BJ (cell line): ENCODE measurements around the gene PLIN5. TPM values are rescaled to one million over a fixed set of nuclear protein-coding genes. Genes with fewer than 3 reads are reported as not detected.

ENCODE experiments used
- CTCF ChIA-PET: fragments of 350-600 bp; formaldehyde crosslinking; extraction: SDS; loops from one replicate; lab custom pipeline; 2021; ENCODE audit warnings: antibody characterized with exemption, inconsistent platforms; lab: Yijun Ruan, JAX
- POLR2A ChIA-PET: fragments of 300-600 bp; sonication (Branson Sonifier 250); formaldehyde crosslinking; extraction: SDS; loops from one replicate; lab custom pipeline; 2021; ENCODE audit warnings: antibody characterized with exemption; lab: Charles Lee
- DNase-seq: peaks from one replicate; pipeline ENCODE4 v3.0.0-alpha.2; 2011; ENCODE audit warnings: low read depth
- H3K27me3 ChIP-seq: 2 replicates; pipeline ENCODE4 v1.6.0; 2011; ENCODE audit warnings: low read length; ENCODE audit not compliant: control insufficient read depth, insufficient read depth
- H3K36me3 ChIP-seq: 2 replicates; pipeline ENCODE4 v1.5.1; 2011; ENCODE audit warnings: low read length; ENCODE audit not compliant: control insufficient read depth, insufficient read depth
- H3K4me3 ChIP-seq: 2 replicates; pipeline ENCODE4 v1.5.1; 2011; ENCODE audit warnings: low read depth, mild to moderate bottlenecking, control low read depth, low read length
- polyA plus RNA-seq: library from polyadenylated mRNA; depleted of rRNA; stranded (reverse); fragments of >200 nt; gene quantifications from 2 replicates; pipeline ENCODE4 v1.2.3, GENCODE V29; 2011
- TF ChIP-seq, protein P1 (sequence below): IDR thresholded peaks from 2 replicates; pipeline ENCODE4 v1.5.1; 2011; ENCODE audit warnings: low read depth, mild to moderate bottlenecking, control low read depth, inconsistent platforms, low read length, moderate library complexity; ENCODE audit not compliant: insufficient read depth

The PLIN5 gene
- polyA plus RNA-seq, 1 experiment: not detected

DNA sequence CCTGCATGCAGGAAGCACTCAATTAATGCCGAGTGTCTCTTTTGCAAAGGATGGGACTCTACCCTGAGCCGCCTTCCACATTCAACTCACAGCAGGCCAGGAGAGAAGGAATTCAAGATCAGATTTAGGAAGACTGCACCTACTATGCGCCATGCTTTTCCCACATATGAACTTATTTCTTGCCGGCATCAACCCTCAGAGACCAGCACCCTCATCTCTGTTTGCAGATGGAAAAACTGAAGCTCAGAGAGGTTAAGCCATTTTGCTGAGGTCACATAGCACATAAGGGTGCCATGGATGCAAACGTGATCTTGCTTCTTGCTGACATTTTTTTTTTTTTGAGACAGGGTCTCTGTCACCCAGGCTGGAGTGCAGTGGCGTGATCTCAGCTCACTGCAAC, 38.7 kb upstream of the PLIN5 start:
- DNase-seq: no peak
- Histone ChIP-seq H3K27me3 (no peaks in the 10 kb centered on the region), H3K4me3 (no peak overlapping the region), H3K36me3 (no peaks in the 10 kb centered on the region)
- CTCF ChIA-PET: interaction anchor here (1.1 to 8.8 kb wide), 3 partner anchors 50 to 63 kb away, joined by 3 to 119 read pairs (median 35); no protein-coding TSS in a partner anchor
- TF ChIP-seq, protein P1, sequence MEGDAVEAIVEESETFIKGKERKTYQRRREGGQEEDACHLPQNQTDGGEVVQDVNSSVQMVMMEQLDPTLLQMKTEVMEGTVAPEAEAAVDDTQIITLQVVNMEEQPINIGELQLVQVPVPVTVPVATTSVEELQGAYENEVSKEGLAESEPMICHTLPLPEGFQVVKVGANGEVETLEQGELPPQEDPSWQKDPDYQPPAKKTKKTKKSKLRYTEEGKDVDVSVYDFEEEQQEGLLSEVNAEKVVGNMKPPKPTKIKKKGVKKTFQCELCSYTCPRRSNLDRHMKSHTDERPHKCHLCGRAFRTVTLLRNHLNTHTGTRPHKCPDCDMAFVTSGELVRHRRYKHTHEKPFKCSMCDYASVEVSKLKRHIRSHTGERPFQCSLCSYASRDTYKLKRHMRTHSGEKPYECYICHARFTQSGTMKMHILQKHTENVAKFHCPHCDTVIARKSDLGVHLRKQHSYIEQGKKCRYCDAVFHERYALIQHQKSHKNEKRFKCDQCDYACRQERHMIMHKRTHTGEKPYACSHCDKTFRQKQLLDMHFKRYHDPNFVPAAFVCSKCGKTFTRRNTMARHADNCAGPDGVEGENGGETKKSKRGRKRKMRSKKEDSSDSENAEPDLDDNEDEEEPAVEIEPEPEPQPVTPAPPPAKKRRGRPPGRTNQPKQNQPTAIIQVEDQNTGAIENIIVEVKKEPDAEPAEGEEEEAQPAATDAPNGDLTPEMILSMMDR: no peak
- POLR2A ChIA-PET: no interaction called here

DNA sequence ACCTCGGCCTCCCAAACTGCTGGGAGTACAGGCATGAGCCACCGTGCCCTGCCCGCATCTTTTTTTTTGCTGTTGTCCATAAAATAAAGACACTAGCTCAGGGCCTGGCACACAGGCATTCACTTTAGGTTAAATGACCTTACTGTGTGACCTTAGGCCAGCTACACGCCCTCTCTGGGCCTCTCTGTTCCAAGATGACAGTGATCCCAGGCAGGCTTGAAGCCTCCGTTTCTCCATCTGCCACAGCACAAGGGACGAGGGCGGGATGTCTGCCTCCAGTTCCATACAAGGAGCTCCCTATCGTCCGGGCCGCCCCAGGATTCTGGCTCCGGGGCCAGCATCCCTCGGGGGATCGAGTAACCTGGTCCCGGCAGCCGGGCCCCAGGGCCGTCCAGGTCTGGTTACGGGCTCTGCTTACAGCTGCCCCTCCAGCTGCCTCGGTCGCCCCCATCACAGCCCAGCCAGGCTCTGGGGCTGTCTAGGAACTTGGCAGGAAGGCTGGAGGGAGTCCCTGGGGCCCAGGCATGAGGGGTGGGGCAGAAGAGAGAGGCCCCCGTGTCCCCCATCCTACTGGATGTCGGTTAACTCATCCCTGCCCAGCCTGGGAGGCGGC, 36.4 kb upstream of the PLIN5 start:
- CTCF ChIA-PET: interaction anchor here (0.9 to 8.8 kb wide), 4 partner anchors 12 to 65 kb away, joined by 3 to 119 read pairs (median 20); no protein-coding TSS in a partner anchor
- H3K27me3 ChIP-seq: no peaks in the 10 kb centered on the region
- POLR2A ChIA-PET: interaction anchor here (0.6 kb wide), 1 partner anchor 13 kb away, joined by 4 read pairs; no protein-coding TSS in a partner anchor
- H3K4me3 ChIP-seq: no peak overlapping the region
- DNase-seq: no peak
- TF ChIP-seq, protein P1: no peak
- no peaks in the 10 kb centered on the region for H3K36me3 ChIP-seq

DNA sequence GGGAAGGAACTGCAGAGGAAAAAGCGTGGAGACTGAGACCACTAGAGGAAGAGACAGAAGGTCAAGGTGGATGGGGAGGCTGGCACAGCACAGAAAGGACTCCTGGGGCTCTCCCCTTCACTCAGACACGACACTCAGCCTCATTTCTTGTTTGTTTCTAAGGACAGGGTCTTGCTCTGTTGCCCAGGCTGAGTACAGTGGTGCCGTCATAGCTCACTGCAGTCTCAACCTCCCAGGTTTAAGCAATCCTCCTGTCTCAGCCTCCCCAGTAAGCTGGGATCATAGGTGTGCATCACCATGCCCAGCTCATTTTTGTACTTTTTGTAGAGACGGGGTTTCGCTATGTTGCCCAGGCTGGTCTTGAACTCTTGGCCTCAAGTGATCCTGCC, 35.9 kb upstream of the PLIN5 start:
- ChIA-PET CTCF (interaction anchor here (0.7 to 8.8 kb wide), 5 partner anchors 12 to 66 kb away, joined by 3 to 119 read pairs (median 4); no protein-coding TSS in a partner anchor), POLR2A (interaction anchor here (0.6 kb wide), 1 partner anchor 14 kb away, joined by 4 read pairs; no protein-coding TSS in a partner anchor)
- TF ChIP-seq, protein P1: no peak
- no peak for DNase-seq
- Histone ChIP-seq H3K36me3 (no peaks in the 10 kb centered on the region), H3K27me3 (no peaks in the 10 kb centered on the region), H3K4me3 (no peak overlapping the region)

DNA sequence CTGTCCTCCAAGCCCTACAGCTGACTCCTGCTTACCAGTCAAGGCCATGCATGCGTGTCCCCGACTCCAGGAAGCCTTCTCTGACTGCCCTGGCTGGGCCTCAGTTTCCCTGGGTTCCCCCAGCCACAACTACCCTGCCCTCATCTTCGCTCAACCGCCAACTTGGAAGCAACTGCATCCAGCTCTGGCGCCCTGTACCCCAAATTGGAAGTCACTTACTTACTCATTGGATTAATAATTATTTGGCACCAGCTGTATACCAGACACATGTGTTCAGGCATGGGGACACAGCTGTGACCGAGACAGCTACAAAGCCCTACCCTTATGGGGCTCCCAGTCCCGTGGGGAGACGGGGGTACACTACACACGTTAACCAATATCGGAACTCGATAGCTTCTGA, 35.4 kb upstream of the PLIN5 start:
- ChIA-PET CTCF (interaction anchor here (0.7 to 8.8 kb wide), 5 partner anchors 10 to 66 kb away, joined by 3 to 119 read pairs (median 4); no protein-coding TSS in a partner anchor), POLR2A (no interaction called here)
- TF ChIP-seq, protein P1: no peak
- no peak for DNase-seq
- no peaks in the 10 kb centered on the region for H3K36me3 ChIP-seq
- no peaks in the 10 kb centered on the region for H3K27me3 ChIP-seq
- H3K4me3 ChIP-seq: no peak overlapping the region

DNA sequence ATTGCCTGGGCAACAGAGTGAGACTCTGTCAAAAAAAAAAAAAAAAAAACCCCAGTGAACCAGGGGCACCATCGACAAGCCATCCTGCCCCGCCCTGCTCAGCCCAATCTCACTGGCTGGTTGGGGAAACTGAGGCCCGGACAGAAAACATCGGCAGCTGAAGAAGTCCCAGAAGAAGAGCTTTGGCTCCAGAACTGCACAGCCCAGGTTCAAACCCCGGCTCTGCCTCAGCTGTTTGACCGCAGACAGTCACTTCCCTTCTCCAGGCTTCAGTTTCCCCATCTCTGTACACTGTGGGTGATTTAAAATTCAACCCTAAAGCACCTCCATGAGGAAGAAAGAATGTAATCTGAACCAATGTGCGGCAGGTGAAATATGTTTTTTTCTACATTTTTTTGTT, 33.9 kb upstream of the PLIN5 start:
- CTCF ChIA-PET: interaction anchor here (0.9 to 8.8 kb wide), 7 partner anchors 8 to 68 kb away, joined by 3 to 119 read pairs (median 10); partner anchors contain the start of gene SEMA6B
- POLR2A ChIA-PET: no interaction called here
- DNase-seq: no peak
- H3K27me3 ChIP-seq: no peaks in the 10 kb centered on the region
- TF ChIP-seq, protein P1: no peak
- no peak overlapping the region for H3K4me3 ChIP-seq
- no peaks in the 10 kb centered on the region for H3K36me3 ChIP-seq
